ENCODE measurements around the gene DLK2. TPM values are rescaled to one million over a fixed set of nuclear protein-coding genes. Genes with fewer than 3 reads are reported as not detected.

The DLK2 gene
- total and polyA plus RNA-seq, 2 experiments from 2014 or later, result 0.21 to 0.47 TPM

- peaks cover 42% of the 10 kb centered on the region for H3K27me3 ChIP-seq (ENCODE audit: insufficient read depth)
- H4K20me1 ChIP-seq (replicated peaks; ENCODE audit: insufficient read depth), result peaks cover 4% of the 10 kb centered on the region; the same call in 1 of the 2 replicates
- no peak overlapping the region for H3K27ac Mint-ChIP-seq
- H3K4me2 ChIP-seq, result peak overlapping the region; percentile 97; the same call in 1 of the 2 replicates
- peak overlapping the region; percentile 73 for H3K4me3 Mint-ChIP-seq
- H3K4me1 Mint-ChIP-seq, result peaks cover 11% of the 10 kb centered on the region
- 0 out of 2 replicates have a peak, but pooled peaks cover 7% of the 10 kb centered on the region for H3F3A ChIP-seq (replicated peaks; ENCODE audit: low read depth)
- no peaks in the 10 kb centered on the region for H3K9me2 ChIP-seq (ENCODE audit: insufficient read depth)
- peak overlapping the region; percentile 76 for H3K4me3 ChIP-seq
- no peak for TF ChIP-seq ZNF462 (CRISPR knock-in tag; IDR thresholded peaks at IDR 0.05)
- TF ChIP-seq STAT1 (IDR thresholded peaks at IDR 0.05; ENCODE audit: unreplicated experiment), result no peak
- TF ChIP-seq CTCF (conservative IDR thresholded peaks at IDR 0.05; ENCODE audit: low read depth in 2 of 2), result peak; percentile 81 to 94; a peak in 3 of 4 replicates
- peaks cover 2% of the 10 kb centered on the region; the same call in 2 of the 3 replicates for H3K36me3 Mint-ChIP-seq (ENCODE audit: low read depth)
- ATAC-seq, result peak; percentile 86
- no peaks in the 10 kb centered on the region for H3K79me2 ChIP-seq (replicated peaks; ENCODE audit: insufficient read depth)
- H3K36me3 ChIP-seq (ENCODE audit: insufficient read depth), result no peaks in the 10 kb centered on the region
- no peak overlapping the region; the same call in 1 of the 2 replicates for H2AFZ ChIP-seq
- DNase-seq (ENCODE audit: low spot score), result peak; percentile 93
- H3K9me3 Mint-ChIP-seq, result peaks cover 3% of the 10 kb centered on the region; the same call in 2 of the 3 replicates
- no peaks in the 10 kb centered on the region for H3K4me1 ChIP-seq (ENCODE audit: insufficient read depth)
- peaks cover 44% of the 10 kb centered on the region for H3K27me3 Mint-ChIP-seq (ENCODE audit: insufficient read depth, low read depth, poor library complexity)
- H3K27ac ChIP-seq (ENCODE audit: low read depth), result no peak overlapping the region
Measured at GRCh38 chr6:43454290-43454695, 1.1 kb downstream of the DLK2 start.

Data from GM23338 (cell line).